OCI-LY1 (cell line): ENCODE results near the gene CACNG7.

Experiments
- CTCF ChIP-seq: fragments of 200-600 bp; sonication (generic), shearing (Covaris generic); IDR thresholded peaks from 2 replicates; pipeline ENCODE4 v1.5.1; 2017; ENCODE audit warnings: mild to moderate bottlenecking, antibody characterized with exemption, low read length, moderate library complexity, mixed read lengths
- EZH2 ChIP-seq: fragments of 200-600 bp; sonication (generic), shearing (Covaris generic); IDR thresholded peaks from 2 replicates; pipeline ENCODE4 v1.8.0; 2017; ENCODE audit warnings: borderline replicate concordance, mixed run types, mild to moderate bottlenecking, antibody characterized with exemption, low read length, moderate library complexity, mixed read lengths

- no peak for TF ChIP-seq CTCF
- TF ChIP-seq EZH2, result no peak
Measured at GRCh38 chr19:53988981-53989380, 79.9 kb downstream of the CACNG7 start.
